ACHN (cell line): ENCODE measurements around the gene ACP5.
A peak's percentile ranks its signal among the peaks of the same experiment; 100 is the strongest.
"Not testable (repeated sequence)": the region's sequence is repeated elsewhere in the genome, so short reads cannot be mapped to it uniquely, and the experiment has no call there.

Source experiments
- DNase-seq: peaks from one replicate; pipeline ENCODE4 v3.0.0-alpha.2; 2015
- in situ Hi-C: cut with HindIII; loops from 2 replicates; pipeline ENCODE4 v1.10.0; 2017; ENCODE audit warnings: low sequenced_read_pairs, low pct_ligation_motif_present, low pct_unique_long_range_greater_than_20kb

Gene ACP5

DNA sequence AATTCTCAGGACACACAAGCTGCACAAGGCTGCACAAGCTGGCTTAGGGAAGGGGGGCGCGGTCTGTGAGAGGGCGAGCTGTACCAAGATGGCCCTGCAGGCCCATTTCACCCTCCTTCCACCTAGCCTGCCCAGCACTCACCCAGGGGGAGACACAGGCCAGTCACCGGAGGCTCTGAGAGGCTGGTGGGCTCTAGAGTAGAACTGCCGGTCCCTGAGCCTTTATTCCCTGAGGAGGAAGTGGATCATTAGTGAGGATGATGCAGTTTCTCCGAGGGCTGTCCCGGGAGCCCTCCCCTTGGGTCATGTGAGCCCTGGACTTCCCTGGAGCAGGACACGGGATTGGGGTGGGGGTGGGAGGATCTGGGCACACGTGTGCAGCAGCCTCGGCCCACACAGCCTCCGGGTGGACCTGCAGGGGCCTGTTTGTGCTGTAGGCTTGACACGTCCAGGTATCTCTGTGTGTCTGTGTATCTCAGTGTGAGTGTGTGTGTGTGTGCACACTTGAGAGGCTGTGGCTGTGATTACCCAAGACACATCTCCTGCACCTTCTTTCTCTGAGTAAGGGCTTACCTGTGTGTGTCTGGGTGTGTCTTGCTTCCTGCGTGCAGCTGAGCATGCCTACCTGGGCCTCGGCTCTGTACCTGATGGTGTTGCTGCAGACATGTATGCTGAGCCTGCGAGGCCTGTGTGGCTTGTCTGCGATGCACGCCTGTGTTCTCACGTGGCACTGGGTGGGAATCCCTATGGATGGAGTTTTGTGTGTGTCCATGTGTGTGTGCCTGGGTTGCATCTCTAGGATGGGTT is at the start of gene ACP5:
Gene ACP5, minus strand, starts transcription at position 195 of the 807 bp plus-strand sequence. CDS start 328 bp downstream, outside the sequence.
- no peak for DNase-seq

DNA sequence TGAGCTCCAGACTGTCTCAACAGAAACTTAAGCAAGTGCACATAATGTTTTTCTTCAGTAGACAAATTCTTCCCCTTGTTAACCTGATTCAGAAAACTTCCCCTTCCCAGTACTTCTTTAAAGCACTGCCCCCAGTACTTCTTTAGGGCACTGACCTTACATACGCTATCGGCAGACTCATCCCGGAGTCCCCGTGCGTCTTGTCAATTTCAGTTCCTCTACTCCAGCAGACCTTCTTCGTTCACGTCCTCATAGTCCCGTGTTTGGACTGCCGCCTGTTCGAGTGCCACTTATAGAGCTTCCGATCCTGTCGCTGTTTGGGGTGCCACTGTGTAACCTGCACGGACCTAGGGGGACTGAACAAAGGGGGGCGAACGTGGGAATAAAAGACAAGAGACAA is 48.8 kb upstream of the ACP5 start:
- DNase-seq, result no peak
- in situ Hi-C loops, result no loop called here

More for the DNA sequence above, at the start of gene ACP5:
- in situ Hi-C loops, result no loop called here

DNA sequence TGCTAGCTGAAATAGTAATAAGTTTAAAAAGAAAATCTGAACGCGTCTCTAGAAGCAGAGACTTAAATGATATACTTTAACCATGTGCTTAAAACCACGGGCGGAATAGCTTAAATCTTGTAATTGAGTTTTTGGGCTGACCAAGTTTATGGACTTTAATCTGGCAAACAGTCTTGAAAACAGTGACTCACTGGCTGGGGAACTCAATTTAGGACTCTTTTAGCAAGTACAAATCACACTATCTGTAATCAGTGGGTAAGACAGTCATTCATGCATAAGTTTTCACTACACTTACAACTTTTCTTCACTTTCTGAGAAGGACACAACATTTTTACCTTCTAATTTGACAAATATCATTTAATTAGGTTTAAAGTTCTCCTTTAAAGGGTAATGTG is 46.6 kb upstream of the ACP5 start:
- no peak for DNase-seq
- in situ Hi-C loops, result no loop called here

DNA sequence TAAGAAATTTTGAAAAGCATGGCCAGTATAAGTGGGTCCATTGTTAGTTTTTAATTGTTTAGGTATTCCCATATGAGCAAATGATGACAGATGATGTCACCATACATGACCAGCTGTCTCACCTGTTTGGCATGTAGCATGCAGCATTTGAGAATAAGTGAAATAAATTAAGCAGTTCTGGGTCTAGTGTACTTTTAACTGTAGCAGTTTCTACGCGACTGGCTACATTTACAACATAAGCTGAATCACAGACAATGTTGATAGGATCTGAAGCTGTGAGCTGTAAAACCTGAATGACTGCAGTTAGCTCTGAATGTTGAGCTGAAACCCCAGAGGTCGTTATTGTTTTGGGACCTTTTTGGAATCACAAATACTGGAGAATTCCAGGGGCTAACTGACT is 45.0 kb upstream of the ACP5 start:
- DNase-seq, in situ Hi-C loops: not testable (repeated sequence)

DNA sequence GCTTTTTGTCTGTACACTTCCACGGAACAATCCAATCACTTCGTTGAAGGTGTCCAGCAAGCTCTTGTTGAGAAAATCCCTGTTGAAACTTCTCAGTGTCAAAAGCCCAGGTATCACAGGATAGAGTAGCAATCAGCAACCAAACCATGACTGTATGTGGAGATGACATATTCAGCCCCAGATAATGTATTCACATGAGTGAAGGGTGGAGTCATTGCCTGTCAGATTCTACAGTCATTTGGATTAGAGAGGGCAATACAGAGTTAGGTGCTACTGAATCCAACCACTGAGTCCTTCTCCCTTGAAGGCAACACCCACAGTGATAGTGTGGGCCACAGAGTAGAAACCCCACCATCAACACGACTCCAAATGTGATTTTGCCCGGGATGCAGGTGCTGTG is 43.1 kb upstream of the ACP5 start:
- no peak for DNase-seq
- in situ Hi-C loops, result no loop called here

DNA sequence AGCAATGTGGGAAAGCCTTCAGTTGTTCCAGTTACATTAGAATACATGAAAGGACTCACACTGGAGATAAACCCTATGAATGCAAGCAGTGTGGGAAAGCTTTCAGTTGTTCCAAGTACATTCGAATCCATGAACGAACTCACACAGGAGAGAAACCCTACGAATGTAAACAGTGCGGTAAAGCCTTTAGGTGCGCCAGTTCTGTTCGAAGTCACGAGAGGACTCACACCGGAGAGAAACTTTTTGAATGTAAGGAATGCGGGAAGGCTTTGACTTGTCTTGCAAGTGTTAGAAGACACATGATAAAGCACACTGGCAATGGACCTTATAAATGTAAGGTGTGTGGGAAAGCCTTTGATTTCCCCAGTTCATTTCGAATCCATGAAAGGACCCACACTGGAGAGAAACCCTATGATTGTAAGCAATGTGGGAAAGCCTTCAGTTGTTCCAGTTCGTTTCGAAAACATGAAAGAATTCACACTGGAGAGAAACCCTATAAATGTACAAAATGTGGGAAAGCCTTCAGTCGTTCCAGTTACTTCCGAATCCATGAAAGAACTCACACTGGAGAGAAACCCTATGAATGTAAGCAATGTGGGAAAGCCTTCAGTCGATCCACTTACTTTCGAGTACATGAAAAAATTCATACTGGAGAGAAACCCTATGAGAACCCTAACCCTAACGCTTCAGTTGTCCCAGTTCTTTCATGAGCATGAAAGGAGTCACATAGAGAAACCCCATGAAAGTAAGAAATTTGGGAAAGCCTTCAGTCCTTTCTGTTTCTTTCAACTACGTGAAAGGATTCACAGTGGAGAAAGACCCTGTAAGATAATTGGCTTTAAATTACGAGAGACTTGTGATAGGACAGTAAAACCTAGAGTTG is 40.0 kb upstream of the ACP5 start:
- peak; percentile 7 for DNase-seq
- in situ Hi-C loops, result no loop called here

DNA sequence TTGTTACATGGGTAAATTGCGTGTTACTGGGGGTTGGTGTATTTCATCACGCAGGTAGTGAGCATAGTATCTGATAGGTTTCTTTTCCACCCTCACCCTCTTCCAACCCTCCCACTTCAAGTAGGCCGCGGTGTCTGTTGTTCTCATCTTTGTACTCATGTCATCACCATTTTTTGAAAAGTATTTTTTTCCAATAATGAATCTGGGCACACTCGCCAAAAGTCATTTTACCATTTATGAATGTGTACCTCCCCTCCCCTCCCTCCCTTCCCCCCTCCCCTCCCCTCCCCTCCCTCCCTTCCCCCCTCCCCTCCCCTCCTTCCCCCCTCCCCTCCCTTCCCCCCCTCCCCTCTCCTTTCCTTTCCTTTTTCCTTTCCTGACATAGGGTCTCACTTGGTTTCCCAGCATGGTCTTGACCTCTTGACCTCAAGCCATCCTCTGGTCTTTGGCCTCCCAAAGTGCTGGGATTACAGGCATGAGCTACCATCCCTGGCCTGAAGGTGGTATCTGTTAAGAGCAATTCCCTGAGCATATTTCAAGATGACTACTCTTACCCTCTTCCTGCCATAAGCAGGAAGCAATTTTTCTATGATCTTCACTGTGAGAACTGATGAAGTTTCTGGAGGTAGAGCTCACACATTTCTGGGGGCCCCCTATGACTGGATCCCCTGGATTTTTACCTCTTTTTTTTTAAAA is 35.5 kb upstream of the ACP5 start:
- in situ Hi-C loops, result no loop called here

DNA sequence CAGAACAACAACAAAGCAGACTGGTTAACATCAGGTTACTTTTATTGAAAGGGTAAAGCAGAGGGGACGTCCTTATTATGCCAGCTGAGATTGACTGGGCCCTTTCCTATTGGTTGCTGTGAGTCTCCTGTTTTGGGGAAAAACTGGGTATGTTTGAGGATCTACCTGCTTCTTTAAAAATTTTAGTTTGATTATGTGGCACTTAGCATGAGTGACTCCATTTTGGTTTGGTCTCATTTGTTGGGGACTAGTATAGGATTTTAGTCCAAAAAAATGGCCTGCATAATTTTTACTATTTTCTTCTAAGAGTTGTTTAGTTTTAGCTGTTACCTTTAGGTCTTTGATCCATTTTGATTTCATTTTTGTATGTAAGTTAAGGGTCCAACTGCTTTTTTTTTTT is 34.3 kb upstream of the ACP5 start:
- in situ Hi-C loops, result no loop called here
- no peak for DNase-seq

More for the DNA sequence above, 35.5 kb upstream of the ACP5 start:
- no peak for DNase-seq

DNA sequence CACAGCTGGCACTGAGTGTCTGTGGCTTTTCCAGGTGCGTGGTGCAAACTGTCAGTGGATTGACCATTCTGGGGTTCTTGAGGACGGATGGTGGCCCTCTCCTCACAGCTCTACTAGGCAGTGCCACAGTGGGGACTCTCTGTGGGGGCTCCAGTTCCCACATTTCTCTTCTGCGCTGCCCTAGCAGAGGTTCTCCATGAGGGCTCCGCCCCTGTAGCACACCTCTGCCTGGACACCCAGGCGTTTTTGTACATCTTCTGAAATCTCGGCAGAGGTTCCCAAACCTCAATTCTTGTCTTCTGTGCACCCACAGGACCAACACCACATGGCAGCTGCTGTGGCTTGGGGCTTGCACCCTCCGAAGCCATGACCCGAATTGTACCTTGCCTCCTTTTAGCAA is 29.0 kb upstream of the ACP5 start:
- in situ Hi-C loops, result no loop called here
- DNase-seq, result no peak

DNA sequence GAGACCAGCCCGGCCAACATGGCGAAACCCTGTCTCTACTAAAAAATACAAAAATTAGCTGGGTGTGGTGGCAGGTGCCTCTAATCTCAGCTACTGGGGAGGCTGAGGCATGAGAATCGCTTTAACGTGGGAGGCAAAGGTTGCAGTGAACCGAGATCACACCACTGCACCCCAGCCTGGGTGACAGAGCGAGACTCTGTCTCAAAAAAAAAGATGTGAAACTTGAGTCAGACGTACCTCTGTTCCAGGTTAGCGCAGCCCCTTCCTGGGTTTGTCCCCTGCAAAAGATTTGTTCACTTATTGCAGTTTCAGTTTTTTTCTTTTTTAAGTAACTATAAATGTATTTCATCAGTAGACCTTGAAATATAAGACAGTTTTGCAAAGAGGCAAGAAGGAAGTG is 22.3 kb upstream of the ACP5 start:
- DNase-seq, in situ Hi-C loops: not testable (repeated sequence)

DNA sequence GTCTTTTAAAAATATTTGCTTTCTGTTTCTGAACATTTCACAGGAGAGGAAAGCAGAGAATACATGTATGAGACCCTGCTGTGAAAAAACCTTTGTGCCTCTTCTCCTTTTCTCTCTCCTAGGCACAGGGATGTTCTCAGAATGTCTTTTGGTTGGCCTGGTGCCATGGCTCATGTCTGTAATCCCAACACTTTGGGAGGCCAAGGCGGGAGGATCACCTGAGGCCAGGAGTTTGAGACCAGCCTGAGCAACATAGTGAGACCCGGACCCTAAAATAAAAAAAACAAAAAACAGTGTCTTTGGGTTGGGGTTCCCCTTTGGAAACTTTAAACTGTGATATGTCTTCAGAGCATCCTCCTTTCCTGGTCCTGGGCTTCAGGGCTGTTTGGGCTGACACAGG is 21.3 kb upstream of the ACP5 start:
- in situ Hi-C loops, result no loop called here
- DNase-seq, result no peak

DNA sequence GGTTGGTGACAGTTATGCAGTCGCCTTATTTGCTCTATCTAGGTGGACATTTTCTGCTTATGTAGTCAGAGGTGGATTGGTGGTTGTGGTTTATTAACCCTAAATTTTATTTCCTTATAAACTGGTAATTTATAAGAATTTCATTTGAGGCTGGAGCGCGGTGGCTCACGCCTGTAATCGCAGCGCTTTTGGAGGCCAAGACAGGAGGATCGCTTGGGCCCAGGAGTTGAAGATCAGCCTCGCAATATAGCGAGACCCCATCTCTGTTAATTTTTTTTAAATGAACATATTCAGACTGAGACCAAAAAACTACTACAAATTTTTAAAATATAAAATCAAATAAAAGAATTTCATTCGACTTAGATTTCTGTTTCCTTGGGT is 20.6 kb upstream of the ACP5 start:
- no peak for DNase-seq
- in situ Hi-C loops, result no loop called here

DNA sequence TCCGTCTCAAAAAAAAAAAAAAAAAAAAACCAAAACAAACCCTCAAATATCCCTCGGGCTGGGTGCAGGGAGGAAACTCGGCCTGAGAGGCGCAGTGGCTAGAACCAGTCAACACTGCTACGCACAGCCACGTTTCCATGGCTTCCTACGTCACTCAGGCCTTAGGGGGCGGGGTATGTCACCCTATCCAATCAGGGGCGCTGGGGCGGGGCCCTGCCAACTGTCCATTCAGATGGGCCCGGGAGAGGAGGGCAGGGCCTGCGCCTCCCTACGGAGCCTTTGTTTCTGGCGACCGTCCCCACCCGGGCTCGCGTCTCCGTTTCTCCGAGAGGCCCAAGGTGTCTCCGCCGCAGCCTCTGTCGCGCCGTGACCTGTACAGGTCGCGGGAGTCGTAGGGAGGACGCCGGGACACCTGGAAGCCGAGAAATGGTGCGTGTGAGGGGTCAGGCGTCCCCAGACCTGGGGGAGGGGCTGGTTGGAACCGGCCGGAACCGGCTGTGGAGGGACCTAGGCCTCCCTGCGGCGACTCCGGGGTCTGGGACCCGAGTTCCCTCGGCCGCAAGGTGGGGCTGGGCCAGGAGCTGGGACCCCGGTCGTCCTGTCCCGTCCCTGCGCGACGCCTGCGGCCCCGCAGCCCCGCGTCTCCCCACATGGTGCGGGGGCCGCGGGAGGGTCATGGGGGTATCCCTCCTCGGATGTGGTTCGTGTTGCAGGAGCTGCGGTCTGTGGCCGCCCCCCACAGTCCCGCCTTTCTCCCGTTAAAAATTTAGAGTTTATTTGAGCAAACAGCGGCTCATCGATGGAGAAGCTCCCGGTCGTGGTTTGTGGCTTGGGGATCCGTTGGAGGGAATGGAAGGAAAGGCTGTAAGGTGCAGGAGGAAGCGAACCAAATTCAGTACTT is 20.0 kb upstream of the ACP5 start, which contains the start of gene ZNF627:
Gene ZNF627, plus strand, starts transcription at position 282 of the 901 bp plus-strand sequence. Its CDS starts 145 bp downstream, at position 427.
- in situ Hi-C loops, result no loop called here
- peak; percentile 95 for DNase-seq

DNA sequence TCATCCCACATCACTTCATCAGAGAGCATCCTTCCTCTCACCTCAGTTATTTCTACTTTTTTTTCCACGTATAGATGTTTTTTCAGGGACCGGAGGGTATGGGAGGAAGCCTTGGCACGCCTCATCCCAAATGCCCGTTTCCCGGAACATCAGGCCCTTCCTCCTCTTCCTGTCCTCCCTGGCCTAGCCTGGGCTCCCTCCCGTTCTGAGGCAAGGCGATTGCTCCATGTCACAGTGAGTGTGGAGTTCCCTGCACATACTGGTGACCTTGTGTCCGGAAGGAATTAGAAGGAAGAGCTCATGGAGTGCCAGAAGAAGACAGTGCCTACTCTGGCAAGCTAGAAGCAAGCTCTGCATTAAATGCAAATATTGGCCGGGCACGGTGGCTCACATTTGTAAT is 18.7 kb upstream of the ACP5 start:
- in situ Hi-C loops, result no loop called here
- no peak for DNase-seq

DNA sequence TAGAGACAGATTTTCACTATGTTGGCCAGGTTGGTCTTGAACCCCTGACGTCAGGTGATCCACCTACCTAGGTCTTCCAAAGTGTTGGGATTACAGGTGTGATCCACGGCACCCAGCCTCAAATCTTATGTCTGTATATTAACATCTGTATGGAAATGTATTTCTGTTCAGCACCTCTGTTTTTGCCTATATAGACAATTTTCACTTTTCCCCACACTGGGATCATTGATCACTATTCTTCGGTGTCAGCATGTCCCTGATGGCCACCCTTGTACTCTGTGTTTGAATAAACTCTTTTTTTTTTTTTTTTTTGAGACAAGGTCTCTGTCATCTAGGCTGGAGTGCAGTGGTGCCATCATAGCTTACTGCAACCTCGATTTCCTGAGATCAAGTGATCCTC is 16.6 kb upstream of the ACP5 start:
- DNase-seq, result no peak
- in situ Hi-C loops, result no loop called here

DNA sequence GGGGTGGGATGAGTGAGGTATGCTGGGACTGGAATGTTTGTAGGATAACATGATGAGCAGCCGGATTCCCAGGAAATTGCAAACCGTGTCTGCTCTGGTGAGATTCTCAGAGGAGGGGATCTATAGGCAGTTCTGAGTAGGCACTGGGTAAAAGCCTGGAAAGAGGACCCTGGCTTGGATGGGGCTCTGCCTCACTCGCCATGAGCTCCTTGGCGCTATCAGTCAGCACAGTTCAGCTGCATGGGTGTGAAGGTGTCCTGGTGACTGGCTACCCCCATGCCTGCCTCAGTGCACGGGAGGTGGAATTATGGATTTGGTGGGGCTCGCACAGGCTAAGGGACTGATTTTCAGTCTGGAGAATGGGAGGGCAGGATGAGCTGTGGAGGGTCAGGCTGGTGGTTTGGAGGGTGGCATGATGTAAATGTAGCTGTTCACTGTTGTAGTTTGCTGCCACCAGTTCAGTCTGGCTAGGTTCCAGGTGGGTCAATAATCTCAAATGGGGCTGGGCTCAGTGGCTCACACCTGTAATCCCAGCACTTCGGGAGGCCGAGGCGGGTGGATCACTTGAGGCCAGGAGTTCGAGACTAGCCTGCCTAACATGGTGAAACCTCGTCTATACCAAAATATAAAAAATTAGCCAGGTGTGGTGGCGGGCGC is 10.7 kb upstream of the ACP5 start:
- DNase-seq, result no peak
- in situ Hi-C loops, result no loop called here

DNA sequence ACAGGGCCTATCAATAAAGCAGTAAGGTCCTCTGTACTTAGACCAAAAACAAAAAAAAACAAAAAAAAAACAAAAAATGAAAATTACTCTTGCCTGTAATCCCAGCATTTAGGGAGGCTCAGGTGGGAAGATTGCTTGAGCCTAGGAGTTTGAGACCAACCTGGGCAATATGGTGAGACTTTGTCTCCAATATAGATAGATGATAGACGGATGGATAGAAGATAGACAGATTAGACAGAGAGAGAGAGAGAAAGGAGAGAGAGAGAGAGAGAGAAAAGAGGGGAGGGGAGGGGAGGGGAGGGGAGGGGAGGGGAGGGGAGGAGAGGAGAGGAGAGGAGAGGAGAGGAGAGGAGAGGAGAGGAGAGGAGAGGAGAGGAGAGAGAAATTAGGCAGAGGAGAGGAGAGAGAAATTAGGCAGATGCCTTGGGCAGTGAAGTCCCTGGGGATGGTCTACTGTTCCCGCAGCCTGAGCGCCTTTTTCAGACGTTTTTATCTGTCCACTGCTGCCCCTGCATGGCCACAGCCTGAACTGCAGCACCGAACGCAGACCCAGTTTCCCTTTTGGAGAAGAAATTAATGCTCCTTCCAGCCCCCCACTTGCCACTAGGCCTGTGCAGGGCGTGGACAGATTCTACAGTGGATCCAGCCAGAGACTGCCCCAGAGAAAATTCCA is 10.0 kb upstream of the ACP5 start:
- in situ Hi-C loops, result no loop called here
- peak; percentile 50 for DNase-seq
